H1 (cell line): ENCODE results near the gene MRPS9. TPM values are rescaled to one million over a fixed set of nuclear protein-coding genes. Genes with fewer than 3 reads are reported as not detected.

Experiments used
- CHD7 ChIP-seq: fragments of 300-600 bp; sonication (generic); IDR thresholded peaks from 2 replicates; pipeline ENCODE4 v1.7.1; 2012; ENCODE audit warnings: low read length, moderate library complexity, mild to moderate bottlenecking, inconsistent platforms; ENCODE audit not compliant: insufficient replicate concordance
- CREB1 ChIP-seq: IDR thresholded peaks from 2 replicates; pipeline ENCODE4 v1.6.1; 2012; ENCODE audit warnings: inconsistent platforms
- E2F6 ChIP-seq: IDR thresholded peaks from 2 replicates; pipeline ENCODE4 v1.6.1; 2012; ENCODE audit warnings: inconsistent platforms
- HDAC2 ChIP-seq, 2 experiments: fragments of 300-600 bp in 1 of 2; sonication (generic) in 1 of 2; IDR thresholded peaks; 2 replicates each; pipeline ENCODE4 v1.6.1; 2011 to 2012; ENCODE audit warnings: low read depth in 2 of 2, low read length in 2 of 2, mild to moderate bottlenecking in 2 of 2, moderate library complexity in 2 of 2, borderline replicate concordance in 1 of 2, inconsistent platforms in 1 of 2
- KDM1A ChIP-seq: fragments of 200-600, 300-600 bp; sonication (generic); IDR thresholded peaks from 2 replicates; pipeline ENCODE4 v1.7.1; 2016; ENCODE audit warnings: mild to moderate bottlenecking, low read length, borderline replicate concordance
- PHF8 ChIP-seq: fragments of 200-600 bp; sonication (generic); conservative IDR thresholded peaks from 2 replicates; pipeline ENCODE4 v1.7.1; 2012; ENCODE audit warnings: low read depth, mild to moderate bottlenecking, inconsistent platforms, low read length, moderate library complexity
- POU5F1 ChIP-seq: IDR thresholded peaks from 2 replicates; pipeline ENCODE4 v1.6.1; 2011; ENCODE audit warnings: low read depth, mild to moderate bottlenecking, low read length, moderate library complexity
- SIX5 ChIP-seq: IDR thresholded peaks from 2 replicates; pipeline ENCODE4 v1.6.1; 2011; ENCODE audit warnings: mild to moderate bottlenecking, low read depth, low read length
- SP1 ChIP-seq: IDR thresholded peaks from 2 replicates; pipeline ENCODE4 v1.6.1; 2011; ENCODE audit warnings: low read depth, low read length
- SP2 ChIP-seq: IDR thresholded peaks from 2 replicates; pipeline ENCODE4 v1.6.1; 2012; ENCODE audit warnings: mild to moderate bottlenecking, low read length, inconsistent platforms
- polyA plus RNA-seq, 7 experiments: library from polyadenylated mRNA; depleted of rRNA in 3 of 7; stranded (reverse) in 5 of 7; unstranded in 2 of 7; fragments of >200 nt in 5 of 7; fragments of 200-250 nt in 2 of 7; gene quantifications; 1 replicate in 5 of 7; 2 replicates in 1 of 7; 4 replicates in 1 of 7; pipeline versions ENCODE4 v1.2.1 to v1.2.3, GENCODE V29; 2011 to 2013; ENCODE audit warnings: missing spikeins in 2 of 7, mixed read lengths in 2 of 7
- total RNA-seq: library from RNA; stranded (reverse); fragmentation: NEBNext Ultra II Directional; extraction: Animal tissue kit (Norgen Biotek cat#: 25700); gene quantifications from 2 replicates; pipeline ENCODE4 v1.2.1, GENCODE V29; 2021

The MRPS9 gene
- total and polyA plus RNA-seq, 2 of the 8 experiments (the other 6 are each of a cell fraction or from before 2014, with no cell fraction given): 36.2 to 71.0 TPM

- TF ChIP-seq CHD7 (no peak), SP1 (no peak), POU5F1 (no peak), PHF8 (peak; percentile 14; the same call in 1 of the 2 replicates), KDM1A (peak; percentile 59; the same call in 1 of the 2 replicates), SIX5 (no peak), HDAC2 (IDR thresholded peaks at IDR 0.05; ENCODE audit: borderline replicate concordance in 1 of 2, low read depth in 2 of 2, low read length in 2 of 2) (0 out of 4 replicates have a peak, but pooled peaks of 1 of the 2 experiments have one; percentile 34), CREB1 (no peak), SP2 (no peak), E2F6 (no peak)
These were observed 653 bp downstream of the MRPS9 start (continued) for GRCh38 chr2:105038383-105039061.
